GM21515 (cell line): ENCODE results near the gene CYP2W1.
A peak's percentile ranks its signal among the peaks of the same experiment; 100 is the strongest.

Experiments
- ATAC-seq: cut with Tn5 transposase; IDR thresholded peaks from one replicate; pipeline ENCODE4 v1.9.1; 2021; ENCODE audit not compliant: unreplicated experiment

Gene CYP2W1

GRCh38 chr7:979886-980571, 3.0 kb upstream of the CYP2W1 start:
- no peak for ATAC-seq

- ATAC-seq, result no peak
These were observed 1.0 kb upstream of the CYP2W1 start for GRCh38 chr7:981793-982510.

GRCh38 chr7:982511-983003, 424 bp upstream of the CYP2W1 start:
- no peak for ATAC-seq

GRCh38 chr7:983616-984071, 663 bp downstream of the CYP2W1 start:
- ATAC-seq, result no peak

GRCh38 chr7:984361-985126, 1.6 kb downstream of the CYP2W1 start:
- ATAC-seq, result no peak

GRCh38 chr7:985127-985416, 2.1 kb downstream of the CYP2W1 start:
- no peak for ATAC-seq

- ATAC-seq, result no peak
These were observed 3.1 kb downstream of the CYP2W1 start for GRCh38 chr7:985915-986741.

GRCh38 chr7:986766-987751, 4.1 kb downstream of the CYP2W1 start:
- ATAC-seq, result no peak

- ATAC-seq, result no peak
These were observed 4.9 kb downstream of the CYP2W1 start for GRCh38 chr7:987909-988308.

- ATAC-seq, result no peak
These were observed 5.5 kb downstream of the CYP2W1 start for GRCh38 chr7:988426-988911.

- no peak for ATAC-seq
These were observed 6.1 kb downstream of the CYP2W1 start for GRCh38 chr7:988963-989529.

- no peak for ATAC-seq
These were observed 7.5 kb downstream of the CYP2W1 start for GRCh38 chr7:990352-990932.

GRCh38 chr7:990933-991728, 8.2 kb downstream of the CYP2W1 start:
- ATAC-seq, result no peak

- no peak for ATAC-seq
These were observed 9.0 kb downstream of the CYP2W1 start for GRCh38 chr7:991729-992656.

GRCh38 chr7:992709-993607, 10.0 kb downstream of the CYP2W1 start:
- ATAC-seq, result peak; percentile 84
